Measurements from ENCODE around the gene MRPL30. TPM values are rescaled to one million over a fixed set of nuclear protein-coding genes. Genes with fewer than 3 reads are reported as not detected.
"Not testable (repeated sequence)": the region's sequence is repeated elsewhere in the genome, so short reads cannot be mapped to it uniquely, and the experiment has no call there.

The MRPL30 gene
- total RNA-seq (2022) (38.8 and 39.0 TPM in 2 replicates), Bru-seq, nascent RNA (percentile 85 among the genes with signal in this experiment), BruChase-seq, experiment 1, labeled RNA remaining after a 6-hour chase (percentile 98 among the genes with signal in this experiment), BruChase-seq, experiment 2, labeled RNA remaining after a 2-hour chase (percentile 98 among the genes with signal in this experiment)
- long read RNA-seq, transcript MRPL30-201 (6 exons, 2,605 nt), result major isoform, 18 of 48 reads
- long read RNA-seq, partial matches to known transcripts, result 3 of 48 reads
- long read RNA-seq, other reads (novel, unspliced or antisense), result 26 of 48 reads

- DNase-seq, result peak; percentile 87
- Mint-ChIP-seq H3K27ac (ENCODE audit: unreplicated experiment) (peak within 1 kb of the TSS; percentile 88), H3K4me1 (ENCODE audit: low read depth, unreplicated experiment) (peaks cover 44% of the 10 kb centered on the region), H3K36me3 (ENCODE audit: insufficient read depth, unreplicated experiment) (peaks cover 31% of the 10 kb centered on the region), H3K27me3 (ENCODE audit: unreplicated experiment) (no peaks in the 10 kb centered on the region), H3K4me3 (ENCODE audit: low read depth, unreplicated experiment) (peak within 1 kb of the TSS; percentile 89), H3K9me3 (ENCODE audit: low read depth, unreplicated experiment) (no peaks in the 10 kb centered on the region)
- intact Hi-C loops (cut with micrococcal nuclease; ENCODE audit: unreplicated experiment), result loop anchor here (2.0 to 5.0 kb wide), 2 partner anchors 156 to 306 kb away; partner anchors contain the start of genes EIF5B and TXNDC9
- CTCF ChIA-PET, result interaction anchor here (0.9 kb wide), 1 partner anchor 11 kb away, joined by 3 read pairs; no protein-coding TSS in a partner anchor
- TF ChIP-seq, protein P1, sequence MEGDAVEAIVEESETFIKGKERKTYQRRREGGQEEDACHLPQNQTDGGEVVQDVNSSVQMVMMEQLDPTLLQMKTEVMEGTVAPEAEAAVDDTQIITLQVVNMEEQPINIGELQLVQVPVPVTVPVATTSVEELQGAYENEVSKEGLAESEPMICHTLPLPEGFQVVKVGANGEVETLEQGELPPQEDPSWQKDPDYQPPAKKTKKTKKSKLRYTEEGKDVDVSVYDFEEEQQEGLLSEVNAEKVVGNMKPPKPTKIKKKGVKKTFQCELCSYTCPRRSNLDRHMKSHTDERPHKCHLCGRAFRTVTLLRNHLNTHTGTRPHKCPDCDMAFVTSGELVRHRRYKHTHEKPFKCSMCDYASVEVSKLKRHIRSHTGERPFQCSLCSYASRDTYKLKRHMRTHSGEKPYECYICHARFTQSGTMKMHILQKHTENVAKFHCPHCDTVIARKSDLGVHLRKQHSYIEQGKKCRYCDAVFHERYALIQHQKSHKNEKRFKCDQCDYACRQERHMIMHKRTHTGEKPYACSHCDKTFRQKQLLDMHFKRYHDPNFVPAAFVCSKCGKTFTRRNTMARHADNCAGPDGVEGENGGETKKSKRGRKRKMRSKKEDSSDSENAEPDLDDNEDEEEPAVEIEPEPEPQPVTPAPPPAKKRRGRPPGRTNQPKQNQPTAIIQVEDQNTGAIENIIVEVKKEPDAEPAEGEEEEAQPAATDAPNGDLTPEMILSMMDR (IDR thresholded peaks at IDR 0.05; ENCODE audit: unreplicated experiment), result no peak
- BruUV-seq (replicated peaks), result TSS peak; percentile 72
Observed at GRCh38 chr2:99180755-99181623, at the start of gene MRPL30, which contains the start of gene MITD1. MRPL30 (plus strand) TSS chr2:99181184; CDS start chr2:99186204, 5,020 bp downstream. MITD1 (minus strand) TSS chr2:99181058; CDS start chr2:99180981, 77 bp downstream.

DNA sequence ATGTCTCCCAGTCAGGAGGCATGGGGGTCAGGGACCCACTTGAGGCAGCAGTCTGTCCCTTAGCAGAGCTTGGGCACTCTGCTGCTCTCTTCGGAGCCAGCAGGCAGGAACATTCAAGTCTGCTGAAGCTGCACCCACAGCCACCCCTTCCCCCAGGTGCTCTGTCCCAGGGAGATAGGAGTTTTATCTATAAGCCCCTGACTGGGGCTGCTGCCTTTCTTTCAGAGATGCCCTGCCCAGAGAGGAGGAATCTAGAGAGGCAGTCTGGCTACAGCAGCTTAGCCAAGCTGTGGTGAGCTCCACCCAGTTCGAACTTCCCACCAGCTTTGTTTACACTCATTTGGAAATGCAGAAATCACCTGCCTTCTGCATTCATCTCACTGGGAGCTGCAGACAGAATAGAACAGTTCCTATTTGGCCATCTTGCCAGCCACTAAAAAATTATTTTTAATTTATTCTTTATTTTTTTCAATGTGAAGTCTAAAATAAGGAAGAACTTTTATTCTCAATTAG, 45.9 kb upstream of the MRPL30 start:
- H3K27ac Mint-ChIP-seq (ENCODE audit: unreplicated experiment); BruUV-seq (replicated peaks); H3K4me1 Mint-ChIP-seq (ENCODE audit: low read depth, unreplicated experiment); H3K27me3 Mint-ChIP-seq (ENCODE audit: unreplicated experiment); intact Hi-C loops (cut with micrococcal nuclease; ENCODE audit: unreplicated experiment); DNase-seq; H3K4me3 Mint-ChIP-seq (ENCODE audit: low read depth, unreplicated experiment); CTCF ChIA-PET; H3K36me3 Mint-ChIP-seq (ENCODE audit: insufficient read depth, unreplicated experiment): not testable (repeated sequence)
- peaks cover 31% of the 10 kb centered on the region for H3K9me3 Mint-ChIP-seq (ENCODE audit: low read depth, unreplicated experiment)

DNA sequence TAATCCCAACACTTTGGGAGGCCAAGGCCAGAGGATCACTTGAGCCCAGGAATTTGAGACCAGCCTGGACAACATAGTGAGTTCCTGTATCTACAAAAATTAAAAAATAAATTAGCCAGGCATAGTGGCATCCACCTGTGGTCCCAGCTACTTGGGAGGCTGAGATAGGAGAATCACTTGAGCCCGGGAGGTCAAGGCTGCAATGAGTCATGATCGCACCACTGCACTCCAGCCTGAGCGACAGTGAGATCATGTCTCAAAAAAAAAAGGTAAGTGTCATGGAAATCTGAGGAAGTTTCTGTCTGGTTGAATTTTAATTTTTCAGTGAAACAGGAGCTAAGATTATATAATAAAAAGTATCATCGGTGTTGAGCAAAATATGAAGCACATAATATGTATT, 42.0 kb upstream of the MRPL30 start:
- CTCF ChIA-PET, result no interaction called here
- Mint-ChIP-seq H3K4me1 (ENCODE audit: low read depth, unreplicated experiment) (no peaks in the 10 kb centered on the region), H3K36me3 (ENCODE audit: insufficient read depth, unreplicated experiment) (peaks cover 29% of the 10 kb centered on the region), H3K9me3 (ENCODE audit: low read depth, unreplicated experiment) (peaks cover 20% of the 10 kb centered on the region), H3K27me3 (ENCODE audit: unreplicated experiment) (no peaks in the 10 kb centered on the region), H3K27ac (ENCODE audit: unreplicated experiment) (no peak overlapping the region), H3K4me3 (ENCODE audit: low read depth, unreplicated experiment) (no peak overlapping the region)
- intact Hi-C loops (cut with micrococcal nuclease; ENCODE audit: unreplicated experiment), result no loop called here
- TF ChIP-seq, protein P1 (IDR thresholded peaks at IDR 0.05; ENCODE audit: unreplicated experiment), result no peak
- BruUV-seq (replicated peaks), result no TSS peak
- no peak for DNase-seq

DNA sequence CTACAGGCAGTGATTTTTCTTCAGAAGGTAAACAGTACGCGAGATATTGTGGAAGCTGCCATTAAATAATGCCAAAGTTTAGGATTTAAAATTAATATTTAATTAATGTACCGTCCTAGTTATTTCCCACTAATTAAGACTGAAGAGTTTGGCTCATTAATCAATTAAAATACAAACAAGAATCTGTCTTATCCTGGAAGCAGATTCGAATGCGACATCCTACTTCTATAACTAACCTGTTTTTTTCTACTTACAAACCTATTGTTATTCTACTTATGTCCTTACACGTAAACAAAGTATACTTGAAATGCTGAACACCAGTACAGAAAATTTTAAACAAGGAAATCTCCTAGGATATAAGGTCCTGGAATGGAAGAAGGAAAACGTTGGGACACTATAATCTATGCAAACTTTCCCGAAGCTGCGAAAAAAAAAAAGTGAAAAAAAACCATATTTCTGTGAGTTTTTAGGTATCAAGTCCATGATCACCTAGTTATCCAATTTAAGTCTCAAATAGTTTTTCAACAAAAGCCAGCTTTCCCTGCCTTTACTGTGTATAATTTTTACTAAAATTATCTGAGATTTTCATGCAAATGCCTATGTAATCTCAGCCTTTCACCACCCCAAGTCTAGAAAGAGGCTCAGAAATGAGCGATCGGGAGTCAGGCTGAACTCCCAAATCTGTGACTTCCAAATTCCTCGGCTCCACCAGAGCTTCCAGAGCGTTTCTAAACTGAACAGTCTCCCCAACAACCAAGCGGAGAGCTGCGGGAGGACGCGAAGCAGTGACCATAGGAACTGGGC, 40.7 kb upstream of the MRPL30 start:
- Mint-ChIP-seq H3K27me3 (ENCODE audit: unreplicated experiment) (no peaks in the 10 kb centered on the region), H3K36me3 (ENCODE audit: insufficient read depth, unreplicated experiment) (peaks cover 29% of the 10 kb centered on the region), H3K27ac (ENCODE audit: unreplicated experiment) (peak overlapping the region; percentile 97), H3K4me3 (ENCODE audit: low read depth, unreplicated experiment) (peak overlapping the region; percentile 95), H3K4me1 (ENCODE audit: low read depth, unreplicated experiment) (no peaks in the 10 kb centered on the region), H3K9me3 (ENCODE audit: low read depth, unreplicated experiment) (peaks cover 16% of the 10 kb centered on the region)
- DNase-seq, result no peak
- TSS peak; percentile 44 for BruUV-seq (replicated peaks)
- CTCF ChIA-PET, result interaction anchor here (0.7 to 1.7 kb wide), 5 partner anchors 15 to 780 kb away, joined by 3 to 6 read pairs (median 4); partner anchors contain the start of genes EIF5B, LIPT1 and TSGA10
- intact Hi-C loops (cut with micrococcal nuclease; ENCODE audit: unreplicated experiment), result no loop called here
- TF ChIP-seq, protein P1 (IDR thresholded peaks at IDR 0.05; ENCODE audit: unreplicated experiment), result no peak

Measured in Calu3 (cell line).